ENCODE measurements around the gene PI3.

- TF ChIP-seq POLR2AphosphoS5 (IDR thresholded peaks at IDR 0.05; ENCODE audit: low read depth, low read length) (no peak), TAF1 (IDR thresholded peaks at IDR 0.05; ENCODE audit: low read depth, low read length) (no peak), POLR2A (IDR thresholded peaks at IDR 0.05; ENCODE audit: low read depth, low read length) (no peak), SPI1 (IDR thresholded peaks at IDR 0.05; ENCODE audit: low read depth, low read length) (no peak)
Observed at GRCh38 chr20:45183084-45183483, 8.4 kb downstream of the PI3 start.
